Activated naive CD4-positive, alpha-beta T cell treated with anti-CD3 and anti-CD28 coated beads, Interleukin-2, amount 10 ng/mL, durations not matched to agents 5 hours and 36 hours (primary cell): ENCODE results near the gene TOMM22. TPM values are rescaled to one million over a fixed set of nuclear protein-coding genes. Genes with fewer than 3 reads are reported as not detected.

Experiments used
- total RNA-seq, 2 experiments: library from RNA; stranded (reverse); gene quantifications; one replicate each; pipeline ENCODE4 v1.2.3, GENCODE V29; 2021

The TOMM22 gene
- 10 to 100 TPM; 76.7 to 77.6 TPM for total RNA-seq

DNA sequence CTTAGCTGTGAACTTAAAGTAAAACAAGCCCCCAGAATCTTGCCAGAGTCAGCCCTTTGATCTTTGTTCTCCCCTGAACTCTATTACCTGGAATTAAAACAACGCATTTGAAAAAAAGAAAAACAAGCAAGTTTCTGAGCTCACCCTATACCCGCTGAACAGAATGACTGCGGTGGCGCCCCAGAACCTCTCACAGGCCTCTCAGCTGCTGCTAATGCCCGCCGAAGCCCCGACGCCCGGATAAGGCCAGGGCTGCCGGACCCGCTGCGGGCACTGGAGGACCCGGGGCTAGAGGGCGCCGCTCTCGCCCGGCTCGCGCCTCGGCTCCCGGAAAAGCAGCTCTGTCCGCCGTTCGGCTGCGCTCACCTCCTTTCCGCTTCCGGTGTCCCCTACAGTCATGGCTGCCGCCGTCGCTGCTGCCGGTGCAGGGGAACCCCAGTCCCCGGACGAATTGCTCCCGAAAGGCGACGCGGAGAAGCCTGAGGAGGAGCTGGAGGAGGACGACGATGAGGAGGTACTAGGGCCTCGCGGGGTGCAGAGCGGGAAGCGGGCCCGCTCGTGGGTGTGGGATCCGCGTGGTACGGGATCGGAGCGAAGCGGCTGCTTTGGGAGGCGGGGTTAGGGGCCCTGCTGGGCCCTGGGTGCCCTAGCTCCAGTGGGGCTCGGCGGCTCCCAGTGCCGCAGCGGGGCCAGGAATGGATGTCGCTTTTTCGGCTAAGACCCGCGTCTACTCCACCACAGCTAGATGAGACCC is at the start of gene TOMM22:
TSS of gene TOMM22 (plus strand) at position 376 of the 754 bp plus-strand sequence. CDS start at position 398, 22 bp downstream.

DNA sequence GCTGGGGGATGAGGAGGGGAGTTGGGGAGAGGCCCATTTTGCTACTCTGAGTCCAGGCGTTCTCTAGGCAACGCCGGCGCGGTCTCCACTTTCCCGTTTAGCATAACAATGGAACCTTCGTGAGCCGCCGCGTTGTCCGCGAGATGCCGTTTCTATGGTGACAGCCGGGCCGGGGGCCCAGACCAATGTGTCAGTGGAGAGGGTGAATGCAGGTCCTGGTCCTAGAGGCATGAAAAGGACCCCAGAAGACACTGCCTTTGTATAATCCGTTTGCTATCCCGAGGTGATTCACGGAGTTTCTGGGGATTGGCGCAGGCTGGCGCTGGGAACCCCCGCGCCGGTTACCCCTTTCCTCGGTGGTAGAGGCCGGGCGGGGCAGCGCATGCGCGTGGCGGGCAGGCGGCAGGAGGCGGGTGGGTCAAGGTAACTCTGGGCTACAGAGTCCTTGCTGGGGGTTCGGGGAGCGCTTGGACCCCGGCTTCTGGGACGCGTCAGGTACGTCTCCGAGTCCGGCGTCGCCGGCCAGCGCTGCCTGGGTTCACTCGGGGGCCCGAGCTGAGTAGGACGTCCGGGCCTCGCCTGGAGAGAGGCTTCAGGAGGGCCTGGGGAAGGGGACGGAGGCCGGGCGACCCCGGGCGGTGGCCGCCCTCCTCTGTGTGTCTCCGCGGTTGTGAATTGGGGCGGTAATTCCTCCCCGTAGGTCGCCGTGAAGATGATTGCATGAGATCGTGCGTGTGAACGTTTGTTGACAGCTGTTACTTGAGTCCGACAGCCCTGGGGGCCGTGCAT is 25.3 kb upstream of the TOMM22 start, which contains the start of the genes CBY1 and FAM227A:
TSS of gene CBY1 (plus strand) at position 383 of the 789 bp plus-strand sequence. CDS start 11,417 bp downstream, outside the sequence.
TSS of gene FAM227A (minus strand) at position 137 of the 789 bp plus-strand sequence. CDS start 6,224 bp downstream, outside the sequence.

GRCh38 chr22:38700789-38701628 is 19.3 kb downstream of the TOMM22 start, which contains the start of gene JOSD1:
Gene JOSD1, minus strand, starts transcription at chr22:38700943. Its CDS starts 956 bp downstream, at chr22:38699987.

GRCh38 chr22:38705235-38706100 is 23.7 kb downstream of the TOMM22 start, which contains the start of gene GTPBP1:
Gene GTPBP1, plus strand, starts transcription at chr22:38705944. Its CDS starts 12 bp downstream, at chr22:38705956.

Other genes with a start within 250 kb of the TOMM22 start
- not detected for gene KCNJ4, start 226.8 kb upstream of the TOMM22 start, total RNA-seq
- gene KDELR3, start 213.9 kb upstream of the TOMM22 start, total RNA-seq = under 1 TPM; 0.38 to 0.72 TPM
- 100 to 1,000 TPM; 552 to 558 TPM for gene DDX17, start 175.6 kb upstream of the TOMM22 start, total RNA-seq
- gene DMC1, start 111.8 kb upstream of the TOMM22 start, total RNA-seq = 1 to 10 TPM; 8.1 to 9.6 TPM
- under 1 TPM in 1 of 2 experiments, not detected in 1; 0.13 TPM for gene FAM227A, start 25.6 kb upstream of the TOMM22 start, total RNA-seq
- gene CBY1, start 25.3 kb upstream of the TOMM22 start, total RNA-seq = 10 to 100 TPM; 12.6 to 14.1 TPM
- 10 to 100 TPM; 66.4 to 71.7 TPM for gene JOSD1, start 19.0 kb downstream of the TOMM22 start, total RNA-seq
- 10 to 100 TPM; 61.3 to 62.8 TPM for gene GTPBP1, start 24.0 kb downstream of the TOMM22 start, total RNA-seq
- 100 to 1,000 TPM; 582 to 593 TPM for gene SUN2, start 74.0 kb downstream of the TOMM22 start, total RNA-seq
- gene DNAL4, start 112.2 kb downstream of the TOMM22 start, total RNA-seq = 1 to 10 TPM; 8.2 to 8.5 TPM
- gene NPTXR, start 162.1 kb downstream of the TOMM22 start, total RNA-seq = 1 to 10 TPM; 1.4 to 1.6 TPM
- 10 to 100 TPM; 55.7 to 57.8 TPM for gene CBX6, start 190.3 kb downstream of the TOMM22 start, total RNA-seq